ENCODE data around the gene FATE1. TPM values are rescaled to one million over a fixed set of nuclear protein-coding genes. Genes with fewer than 3 reads are reported as not detected.

FATE1 gene
- total RNA-seq, 1 donor: not detected

- TF ChIP-seq, protein P1, sequence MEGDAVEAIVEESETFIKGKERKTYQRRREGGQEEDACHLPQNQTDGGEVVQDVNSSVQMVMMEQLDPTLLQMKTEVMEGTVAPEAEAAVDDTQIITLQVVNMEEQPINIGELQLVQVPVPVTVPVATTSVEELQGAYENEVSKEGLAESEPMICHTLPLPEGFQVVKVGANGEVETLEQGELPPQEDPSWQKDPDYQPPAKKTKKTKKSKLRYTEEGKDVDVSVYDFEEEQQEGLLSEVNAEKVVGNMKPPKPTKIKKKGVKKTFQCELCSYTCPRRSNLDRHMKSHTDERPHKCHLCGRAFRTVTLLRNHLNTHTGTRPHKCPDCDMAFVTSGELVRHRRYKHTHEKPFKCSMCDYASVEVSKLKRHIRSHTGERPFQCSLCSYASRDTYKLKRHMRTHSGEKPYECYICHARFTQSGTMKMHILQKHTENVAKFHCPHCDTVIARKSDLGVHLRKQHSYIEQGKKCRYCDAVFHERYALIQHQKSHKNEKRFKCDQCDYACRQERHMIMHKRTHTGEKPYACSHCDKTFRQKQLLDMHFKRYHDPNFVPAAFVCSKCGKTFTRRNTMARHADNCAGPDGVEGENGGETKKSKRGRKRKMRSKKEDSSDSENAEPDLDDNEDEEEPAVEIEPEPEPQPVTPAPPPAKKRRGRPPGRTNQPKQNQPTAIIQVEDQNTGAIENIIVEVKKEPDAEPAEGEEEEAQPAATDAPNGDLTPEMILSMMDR (IDR thresholded peaks at IDR 0.05; ENCODE audit: insufficient read depth, low read depth, low read length): no peak
- H3K4me3 ChIP-seq (ENCODE audit: low read depth, low read length): no peak overlapping the region
- no peak for DNase-seq (ENCODE audit: low read depth)
Observed at GRCh38 chrX:151698485-151698884, 17.4 kb upstream of the FATE1 start.

GRCh38 chrX:151699746-151700145 lies 16.1 kb upstream of the FATE1 start:
- DNase-seq (ENCODE audit: low read depth): no peak
- H3K4me3 ChIP-seq (ENCODE audit: low read depth, low read length): no peak overlapping the region
- TF ChIP-seq, protein P1 (IDR thresholded peaks at IDR 0.05; ENCODE audit: insufficient read depth, low read depth, low read length): no peak

GRCh38 chrX:151700581-151700980 lies 15.3 kb upstream of the FATE1 start:
- H3K4me3 ChIP-seq (ENCODE audit: low read depth, low read length): no peak overlapping the region
- TF ChIP-seq, protein P1 (IDR thresholded peaks at IDR 0.05; ENCODE audit: insufficient read depth, low read depth, low read length): no peak
- DNase-seq (ENCODE audit: low read depth): no peak

- no peak for DNase-seq (ENCODE audit: low read depth)
- no peak overlapping the region for H3K4me3 ChIP-seq (ENCODE audit: low read depth, low read length)
- TF ChIP-seq, protein P1 (IDR thresholded peaks at IDR 0.05; ENCODE audit: insufficient read depth, low read depth, low read length): no peak
Observed at GRCh38 chrX:151701071-151701470, 14.8 kb upstream of the FATE1 start.

DNA sequence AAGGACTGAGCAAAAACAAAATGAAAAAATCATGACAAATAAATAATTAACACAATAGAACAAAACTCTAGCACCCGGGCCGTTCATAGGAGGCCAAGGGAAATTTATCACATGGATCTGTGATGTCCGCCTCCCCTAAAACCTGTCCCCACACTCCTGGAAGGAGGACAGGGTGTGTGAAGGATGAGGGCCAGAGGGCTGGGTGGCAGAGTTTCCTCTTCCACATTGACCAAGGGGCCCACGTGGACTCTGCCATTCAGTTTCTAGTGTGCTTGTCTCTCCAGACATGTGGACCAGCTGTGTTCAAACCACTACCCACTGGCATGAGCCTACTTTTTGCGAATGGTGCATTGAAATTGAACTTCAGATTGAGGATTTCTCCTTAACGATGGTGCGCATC lies 14.3 kb upstream of the FATE1 start:
- no peak for DNase-seq (ENCODE audit: low read depth)
- TF ChIP-seq, protein P1 (IDR thresholded peaks at IDR 0.05; ENCODE audit: insufficient read depth, low read depth, low read length): no peak
- no peak overlapping the region for H3K4me3 ChIP-seq (ENCODE audit: low read depth, low read length)

- TF ChIP-seq, protein P1 (IDR thresholded peaks at IDR 0.05; ENCODE audit: insufficient read depth, low read depth, low read length): no peak
- no peak for DNase-seq (ENCODE audit: low read depth)
- H3K4me3 ChIP-seq (ENCODE audit: low read depth, low read length): no peak overlapping the region
Observed at GRCh38 chrX:151702026-151702714, 13.7 kb upstream of the FATE1 start.

All from fibroblast of villous mesenchyme (primary cell).